NB4 (cell line): ENCODE measurements around the gene PIAS1.

Experiments
- DNase-seq: peaks from one replicate; pipeline ENCODE4 v3.0.0; 2010; ENCODE audit warnings: low read depth
- H3K4me3 ChIP-seq: one replicate; pipeline ENCODE4 v1.5.1; 2011; ENCODE audit warnings: mild to moderate bottlenecking, low read depth, low read length, moderate library complexity
- CTCF ChIP-seq: IDR thresholded peaks from one replicate; pipeline ENCODE4 v1.5.1; 2012; ENCODE audit warnings: low read depth, low read length
- MAX ChIP-seq: IDR thresholded peaks from 2 replicates; pipeline ENCODE4 v1.6.1; 2011; ENCODE audit warnings: low read depth, low read length
- MYC ChIP-seq: IDR thresholded peaks from 2 replicates; pipeline ENCODE4 v1.6.1; 2011; ENCODE audit warnings: low read depth, low read length
- POLR2A ChIP-seq: IDR thresholded peaks from 2 replicates; pipeline ENCODE4 v1.6.1; 2011; ENCODE audit warnings: mild to moderate bottlenecking; ENCODE audit not compliant: insufficient read length; ENCODE audit errors: extremely low read depth

The PIAS1 gene

GRCh38 chr15:68107142-68107541, 53.0 kb downstream of the PIAS1 start:
- no peak for DNase-seq
- H3K4me3 ChIP-seq, result no peak overlapping the region
- TF ChIP-seq POLR2A (no peak), MYC (no peak), MAX (no peak), CTCF (no peak)

- no peak for DNase-seq
- TF ChIP-seq POLR2A (no peak), CTCF (no peak), MAX (no peak), MYC (no peak)
- H3K4me3 ChIP-seq, result no peak overlapping the region
Measured at GRCh38 chr15:68112706-68113105, 58.6 kb downstream of the PIAS1 start.

GRCh38 chr15:68113273-68113672, 59.2 kb downstream of the PIAS1 start:
- H3K4me3 ChIP-seq, result no peak overlapping the region
- peak; percentile 7 for DNase-seq
- TF ChIP-seq CTCF (no peak), MAX (no peak), MYC (no peak), POLR2A (no peak)

- DNase-seq, result peak; percentile 19
- TF ChIP-seq CTCF, result no peak
- no peak for TF ChIP-seq MYC
- no peak for TF ChIP-seq POLR2A
- no peak for TF ChIP-seq MAX
- H3K4me3 ChIP-seq, result peak overlapping the region; percentile 47
Measured at GRCh38 chr15:68113751-68114150, 59.6 kb downstream of the PIAS1 start.

- no peak for TF ChIP-seq MYC
- peak overlapping the region; percentile 47 for H3K4me3 ChIP-seq
- peak; percentile 16 for DNase-seq
Measured at GRCh38 chr15:68114356-68114755, 60.2 kb downstream of the PIAS1 start.

GRCh38 chr15:68114840-68115239, 60.7 kb downstream of the PIAS1 start:
- H3K4me3 ChIP-seq, result no peak overlapping the region
- TF ChIP-seq MYC (no peak), CTCF (no peak), POLR2A (no peak), MAX (no peak)
- no peak for DNase-seq
